ENCODE results near the gene NOSTRIN. TPM values are rescaled to one million over a fixed set of nuclear protein-coding genes. Genes with fewer than 3 reads are reported as not detected.

Gene NOSTRIN
- total RNA-seq, 1 experiment from 2014 or later, result 3.1 TPM

DNA sequence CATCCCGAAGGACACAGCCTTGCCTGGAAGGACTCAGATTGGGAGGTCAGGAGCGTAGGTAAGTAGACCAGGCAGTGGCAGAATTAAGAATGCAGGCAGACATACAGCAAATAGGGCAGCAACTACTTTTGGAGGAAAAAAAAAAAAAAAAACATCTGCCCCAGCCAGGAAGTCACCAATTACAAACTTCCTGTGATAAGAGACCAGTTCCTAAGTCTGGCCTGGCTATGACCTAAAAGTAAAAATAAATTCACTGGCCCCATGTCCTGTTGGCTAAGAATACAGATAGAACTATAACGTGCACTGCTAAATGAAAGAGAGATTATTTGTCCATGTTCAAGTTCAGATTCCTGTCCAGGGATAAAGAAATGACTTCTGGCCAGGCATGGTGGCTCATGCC is 45.2 kb upstream of the NOSTRIN start:
- Histone ChIP-seq H2AFZ (ENCODE audit: low read depth, low read length, poor library complexity, severe bottlenecking) (no peak overlapping the region), H3K27me3 (ENCODE audit: insufficient read depth, low read length) (no peaks in the 10 kb centered on the region), H3K9ac (ENCODE audit: low read length) (no peak overlapping the region), H3K9me2 (ENCODE audit: insufficient read depth) (no peaks in the 10 kb centered on the region), H3K4me1 (ENCODE audit: control insufficient read depth in 1 of 2, insufficient read depth in 2 of 2, low read length in 2 of 2) (no peaks in the 10 kb centered on the region), H3K79me2 (ENCODE audit: insufficient read depth, low read length) (no peaks in the 10 kb centered on the region), H3K36me3 (ENCODE audit: control insufficient read depth in 1 of 2, insufficient read depth in 2 of 2, low read length in 2 of 2) (no peaks in the 10 kb centered on the region), H3K9me3 (ENCODE audit: control insufficient read depth in 1 of 2, insufficient read depth in 1 of 2, low read depth in 1 of 2, low read length in 2 of 2) (no peaks in the 10 kb centered on the region), H3K4me3 (replicated peaks in 1 of 2; ENCODE audit: low read depth in 1 of 2, low read length in 2 of 2) (no peak overlapping the region), H3K4me2 (ENCODE audit: low read length) (no peak overlapping the region), H4K20me1 (ENCODE audit: insufficient read depth) (no peaks in the 10 kb centered on the region), H3K27ac (ENCODE audit: low read depth, low read length) (no peak overlapping the region)
- no TSS peak for BruUV-seq (replicated peaks)
- ATAC-seq (no peak), DNase-seq (ENCODE audit: low read depth, low spot score) (no peak)
- intact Hi-C loops (cut with micrococcal nuclease), result loop anchor here (10.0 kb wide), 1 partner anchor 622 kb away; no protein-coding TSS in a partner anchor
- TF ChIP-seq SIN3A (IDR thresholded peaks at IDR 0.05; ENCODE audit: low read depth) (no peak), ZFX (IDR thresholded peaks at IDR 0.05) (no peak), JUND (IDR thresholded peaks at IDR 0.05) (no peak), SRF (IDR thresholded peaks at IDR 0.05; ENCODE audit: low read depth) (no peak), SP1 (IDR thresholded peaks at IDR 0.05; ENCODE audit: low read depth) (no peak), FOSL1 (IDR thresholded peaks at IDR 0.05; ENCODE audit: low read depth) (no peak), EGR1 (IDR thresholded peaks at IDR 0.05; ENCODE audit: low read depth) (no peak), CEBPB (IDR thresholded peaks at IDR 0.05; ENCODE audit: low read depth) (no peak), POLR2AphosphoS5 (IDR thresholded peaks at IDR 0.05; ENCODE audit: low read depth, low read length) (no peak), POLR2A (IDR thresholded peaks at IDR 0.05; ENCODE audit: borderline replicate concordance, extremely low read depth, insufficient read depth, insufficient read length) (no peak), EZH2phosphoT487 (IDR thresholded peaks at IDR 0.05; ENCODE audit: borderline replicate concordance) (no peak), EZH2 (IDR thresholded peaks at IDR 0.05) (no peak)
- TF ChIP-seq, protein P1, sequence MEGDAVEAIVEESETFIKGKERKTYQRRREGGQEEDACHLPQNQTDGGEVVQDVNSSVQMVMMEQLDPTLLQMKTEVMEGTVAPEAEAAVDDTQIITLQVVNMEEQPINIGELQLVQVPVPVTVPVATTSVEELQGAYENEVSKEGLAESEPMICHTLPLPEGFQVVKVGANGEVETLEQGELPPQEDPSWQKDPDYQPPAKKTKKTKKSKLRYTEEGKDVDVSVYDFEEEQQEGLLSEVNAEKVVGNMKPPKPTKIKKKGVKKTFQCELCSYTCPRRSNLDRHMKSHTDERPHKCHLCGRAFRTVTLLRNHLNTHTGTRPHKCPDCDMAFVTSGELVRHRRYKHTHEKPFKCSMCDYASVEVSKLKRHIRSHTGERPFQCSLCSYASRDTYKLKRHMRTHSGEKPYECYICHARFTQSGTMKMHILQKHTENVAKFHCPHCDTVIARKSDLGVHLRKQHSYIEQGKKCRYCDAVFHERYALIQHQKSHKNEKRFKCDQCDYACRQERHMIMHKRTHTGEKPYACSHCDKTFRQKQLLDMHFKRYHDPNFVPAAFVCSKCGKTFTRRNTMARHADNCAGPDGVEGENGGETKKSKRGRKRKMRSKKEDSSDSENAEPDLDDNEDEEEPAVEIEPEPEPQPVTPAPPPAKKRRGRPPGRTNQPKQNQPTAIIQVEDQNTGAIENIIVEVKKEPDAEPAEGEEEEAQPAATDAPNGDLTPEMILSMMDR (IDR thresholded peaks at IDR 0.05 in 2 of 3, conservative IDR thresholded peaks at IDR 0.05 in 1 of 3; ENCODE audit: borderline replicate concordance in 1 of 3, insufficient read depth in 1 of 3, low read depth in 2 of 3, low read length in 2 of 3), result no peak
- TF ChIP-seq, protein P2, sequence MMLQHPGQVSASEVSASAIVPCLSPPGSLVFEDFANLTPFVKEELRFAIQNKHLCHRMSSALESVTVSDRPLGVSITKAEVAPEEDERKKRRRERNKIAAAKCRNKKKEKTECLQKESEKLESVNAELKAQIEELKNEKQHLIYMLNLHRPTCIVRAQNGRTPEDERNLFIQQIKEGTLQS (IDR thresholded peaks at IDR 0.05), result no peak
- TF ChIP-seq, protein P3, sequence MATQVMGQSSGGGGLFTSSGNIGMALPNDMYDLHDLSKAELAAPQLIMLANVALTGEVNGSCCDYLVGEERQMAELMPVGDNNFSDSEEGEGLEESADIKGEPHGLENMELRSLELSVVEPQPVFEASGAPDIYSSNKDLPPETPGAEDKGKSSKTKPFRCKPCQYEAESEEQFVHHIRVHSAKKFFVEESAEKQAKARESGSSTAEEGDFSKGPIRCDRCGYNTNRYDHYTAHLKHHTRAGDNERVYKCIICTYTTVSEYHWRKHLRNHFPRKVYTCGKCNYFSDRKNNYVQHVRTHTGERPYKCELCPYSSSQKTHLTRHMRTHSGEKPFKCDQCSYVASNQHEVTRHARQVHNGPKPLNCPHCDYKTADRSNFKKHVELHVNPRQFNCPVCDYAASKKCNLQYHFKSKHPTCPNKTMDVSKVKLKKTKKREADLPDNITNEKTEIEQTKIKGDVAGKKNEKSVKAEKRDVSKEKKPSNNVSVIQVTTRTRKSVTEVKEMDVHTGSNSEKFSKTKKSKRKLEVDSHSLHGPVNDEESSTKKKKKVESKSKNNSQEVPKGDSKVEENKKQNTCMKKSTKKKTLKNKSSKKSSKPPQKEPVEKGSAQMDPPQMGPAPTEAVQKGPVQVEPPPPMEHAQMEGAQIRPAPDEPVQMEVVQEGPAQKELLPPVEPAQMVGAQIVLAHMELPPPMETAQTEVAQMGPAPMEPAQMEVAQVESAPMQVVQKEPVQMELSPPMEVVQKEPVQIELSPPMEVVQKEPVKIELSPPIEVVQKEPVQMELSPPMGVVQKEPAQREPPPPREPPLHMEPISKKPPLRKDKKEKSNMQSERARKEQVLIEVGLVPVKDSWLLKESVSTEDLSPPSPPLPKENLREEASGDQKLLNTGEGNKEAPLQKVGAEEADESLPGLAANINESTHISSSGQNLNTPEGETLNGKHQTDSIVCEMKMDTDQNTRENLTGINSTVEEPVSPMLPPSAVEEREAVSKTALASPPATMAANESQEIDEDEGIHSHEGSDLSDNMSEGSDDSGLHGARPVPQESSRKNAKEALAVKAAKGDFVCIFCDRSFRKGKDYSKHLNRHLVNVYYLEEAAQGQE (IDR thresholded peaks at IDR 0.05; ENCODE audit: low read depth), result no peak
- TF ChIP-seq, protein P4, sequence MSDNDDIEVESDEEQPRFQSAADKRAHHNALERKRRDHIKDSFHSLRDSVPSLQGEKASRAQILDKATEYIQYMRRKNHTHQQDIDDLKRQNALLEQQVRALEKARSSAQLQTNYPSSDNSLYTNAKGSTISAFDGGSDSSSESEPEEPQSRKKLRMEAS (IDR thresholded peaks at IDR 0.05), result no peak
- ChIA-PET RAD21 (ENCODE audit: low non-redundant PET in 1 of 2, low total read pairs in 2 of 2, uncharacterized antibody in 2 of 2, unreplicated experiment in 2 of 2) (no interaction called here), POLR2A (no interaction called here), CTCF (interaction anchor here (0.9 kb wide), 1 partner anchor 411 kb away, joined by 3 read pairs; no protein-coding TSS in a partner anchor)

Measured in HCT116 (cell line).